Renal cortical epithelial cell (primary cell): ENCODE measurements around the gene IL17RB. TPM values are rescaled to one million over a fixed set of nuclear protein-coding genes. Genes with fewer than 3 reads are reported as not detected.
A peak's percentile ranks its signal among the peaks of the same experiment; 100 is the strongest.

Experiments used
- DNase-seq: peaks from one replicate; pipeline ENCODE4 v3.0.0-alpha.2; 2011; ENCODE audit warnings: low read depth
- total RNA-seq: library from RNA; depleted of rRNA; stranded (reverse); fragments of >200 nt; gene quantifications from 2 replicates; pipeline ENCODE4 v1.2.3, GENCODE V29; 2014

Gene IL17RB
- total RNA-seq, 1 donor from 2014 or later = 10.9 TPM

- DNase-seq = no peak
These were observed 17.8 kb upstream of the IL17RB start for GRCh38 chr3:53828581-53828980.

- no peak for DNase-seq
These were observed 16.8 kb upstream of the IL17RB start for GRCh38 chr3:53829605-53830004.

- no peak for DNase-seq
These were observed 15.4 kb upstream of the IL17RB start for GRCh38 chr3:53830944-53831343.

GRCh38 chr3:53833053-53833645, 13.2 kb upstream of the IL17RB start:
- no peak for DNase-seq

GRCh38 chr3:53833700-53834099, 12.7 kb upstream of the IL17RB start:
- DNase-seq = no peak

- no peak for DNase-seq
These were observed 11.8 kb upstream of the IL17RB start for GRCh38 chr3:53834429-53835095.

GRCh38 chr3:53835257-53835656, 11.1 kb upstream of the IL17RB start:
- DNase-seq = no peak

GRCh38 chr3:53836084-53836872, 10.1 kb upstream of the IL17RB start:
- DNase-seq = no peak

- DNase-seq = peak; percentile 28
These were observed 9.0 kb upstream of the IL17RB start for GRCh38 chr3:53837331-53837730.

GRCh38 chr3:53841296-53841695, 5.1 kb upstream of the IL17RB start:
- DNase-seq = no peak

- peak; percentile 97 for DNase-seq
These were observed 3.8 kb upstream of the IL17RB start for GRCh38 chr3:53842436-53843194.

GRCh38 chr3:53843195-53844177, 2.9 kb upstream of the IL17RB start:
- no peak for DNase-seq

GRCh38 chr3:53844262-53845102, 1.9 kb upstream of the IL17RB start:
- DNase-seq = peak; percentile 48

- peak; percentile 47 for DNase-seq
These were observed 1.1 kb upstream of the IL17RB start for GRCh38 chr3:53845103-53845880.

- DNase-seq = no peak
These were observed 561 bp upstream of the IL17RB start for GRCh38 chr3:53845881-53846133.

GRCh38 chr3:53846851-53847155, 435 bp downstream of the IL17RB start:
- DNase-seq = no peak

- DNase-seq = no peak
These were observed 3.5 kb downstream of the IL17RB start for GRCh38 chr3:53849916-53850315.

GRCh38 chr3:53850895-53851294, 4.5 kb downstream of the IL17RB start:
- DNase-seq = no peak

GRCh38 chr3:53856964-53857363, 10.6 kb downstream of the IL17RB start:
- no peak for DNase-seq
